ENCODE results near the gene WNT4. TPM values are rescaled to one million over a fixed set of nuclear protein-coding genes. Genes with fewer than 3 reads are reported as not detected.
A peak's percentile ranks its signal among the peaks of the same experiment; 100 is the strongest.

Gene WNT4
- total and polyA plus RNA-seq, 11 donors, result 0.04 to 0.38 (median 0.08) TPM; not detected in 3

DNA sequence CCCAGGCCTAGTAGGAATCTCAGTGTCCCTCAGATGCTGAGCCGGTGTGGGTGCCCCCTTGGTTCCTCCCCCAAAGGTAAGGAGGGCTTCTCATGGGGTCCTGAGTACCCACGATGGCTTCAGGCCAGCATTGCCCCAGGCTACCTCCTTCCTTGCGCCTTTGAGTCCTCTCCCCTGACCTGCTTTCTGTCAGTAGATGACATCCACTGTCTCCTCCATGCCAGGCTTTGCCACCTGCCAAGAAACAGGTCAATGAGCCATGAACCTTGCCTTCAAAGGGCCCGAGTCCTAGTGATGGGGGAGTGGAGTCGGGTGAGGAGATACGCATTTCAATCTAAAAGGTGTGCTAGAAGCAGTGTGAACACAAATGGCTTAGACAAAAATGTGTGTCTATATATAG lies 15.6 kb downstream of the WNT4 start:
- 87 to 88% (median 88%) methylated on average over 5 to 6 of the region's 6 CpGs for WGBS, 4 donors
- intact Hi-C loops (cut with DNase I), result no loop called here
- TF ChIP-seq, protein P1, sequence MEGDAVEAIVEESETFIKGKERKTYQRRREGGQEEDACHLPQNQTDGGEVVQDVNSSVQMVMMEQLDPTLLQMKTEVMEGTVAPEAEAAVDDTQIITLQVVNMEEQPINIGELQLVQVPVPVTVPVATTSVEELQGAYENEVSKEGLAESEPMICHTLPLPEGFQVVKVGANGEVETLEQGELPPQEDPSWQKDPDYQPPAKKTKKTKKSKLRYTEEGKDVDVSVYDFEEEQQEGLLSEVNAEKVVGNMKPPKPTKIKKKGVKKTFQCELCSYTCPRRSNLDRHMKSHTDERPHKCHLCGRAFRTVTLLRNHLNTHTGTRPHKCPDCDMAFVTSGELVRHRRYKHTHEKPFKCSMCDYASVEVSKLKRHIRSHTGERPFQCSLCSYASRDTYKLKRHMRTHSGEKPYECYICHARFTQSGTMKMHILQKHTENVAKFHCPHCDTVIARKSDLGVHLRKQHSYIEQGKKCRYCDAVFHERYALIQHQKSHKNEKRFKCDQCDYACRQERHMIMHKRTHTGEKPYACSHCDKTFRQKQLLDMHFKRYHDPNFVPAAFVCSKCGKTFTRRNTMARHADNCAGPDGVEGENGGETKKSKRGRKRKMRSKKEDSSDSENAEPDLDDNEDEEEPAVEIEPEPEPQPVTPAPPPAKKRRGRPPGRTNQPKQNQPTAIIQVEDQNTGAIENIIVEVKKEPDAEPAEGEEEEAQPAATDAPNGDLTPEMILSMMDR (IDR thresholded peaks at IDR 0.05), result no peak
- no peak for TF ChIP-seq POLR2A (IDR thresholded peaks at IDR 0.05)
- H3K27ac ChIP-seq, result no peak overlapping the region
- no peaks in the 10 kb centered on the region for H3K9me3 ChIP-seq
- DNase-seq (no peak), ATAC-seq (no peak)
- peaks cover 0 to 5% (median 0%) of the 10 kb centered on the region in 12 donors for H3K4me1 ChIP-seq
- H3K27me3 ChIP-seq, result peaks cover 0 to 6% (median 0%) of the 10 kb centered on the region in 9 donors
- no peaks in the 10 kb centered on the region for H3K36me3 ChIP-seq
- no peak overlapping the region for H3K4me3 ChIP-seq

DNA sequence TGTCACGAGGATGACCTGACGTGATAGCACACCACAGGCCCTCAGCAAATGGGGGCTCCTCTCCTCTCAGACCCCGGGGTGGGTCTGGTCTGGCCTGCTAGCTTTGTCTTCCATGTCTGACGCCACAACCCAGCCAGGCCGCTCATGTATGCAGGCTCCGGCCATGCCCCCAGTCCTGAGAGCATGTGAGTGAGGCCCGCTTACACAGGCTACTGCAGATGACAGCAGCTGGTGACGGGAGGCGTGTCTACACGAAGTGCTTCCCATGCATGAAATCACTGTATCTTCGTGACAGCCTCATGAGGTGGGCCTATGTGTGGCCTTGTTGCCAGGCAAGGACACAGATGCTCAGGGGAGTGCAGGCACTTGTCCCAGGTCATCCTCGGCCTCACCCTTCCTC lies 16.4 kb downstream of the WNT4 start:
- Histone ChIP-seq H3K27me3 (peaks cover 0 to 2% (median 0%) of the 10 kb centered on the region in 9 donors), H3K4me3 (no peak overlapping the region), H3K9me3 (no peaks in the 10 kb centered on the region), H3K36me3 (no peaks in the 10 kb centered on the region), H3K27ac (no peak overlapping the region), H3K4me1 (peaks cover 0 to 10% (median 0%) of the 10 kb centered on the region in 12 donors)
- no peak for TF ChIP-seq POLR2A (IDR thresholded peaks at IDR 0.05)
- TF ChIP-seq, protein P1 (IDR thresholded peaks at IDR 0.05), result no peak
- 77 to 88% (median 83%) methylated on average over 4 to 12 of the region's 12 CpGs for WGBS, 4 donors
- DNase-seq, result peak in 1 of 5 donors; percentile 48
- intact Hi-C loops (cut with DNase I), result no loop called here
- no peak for ATAC-seq

DNA sequence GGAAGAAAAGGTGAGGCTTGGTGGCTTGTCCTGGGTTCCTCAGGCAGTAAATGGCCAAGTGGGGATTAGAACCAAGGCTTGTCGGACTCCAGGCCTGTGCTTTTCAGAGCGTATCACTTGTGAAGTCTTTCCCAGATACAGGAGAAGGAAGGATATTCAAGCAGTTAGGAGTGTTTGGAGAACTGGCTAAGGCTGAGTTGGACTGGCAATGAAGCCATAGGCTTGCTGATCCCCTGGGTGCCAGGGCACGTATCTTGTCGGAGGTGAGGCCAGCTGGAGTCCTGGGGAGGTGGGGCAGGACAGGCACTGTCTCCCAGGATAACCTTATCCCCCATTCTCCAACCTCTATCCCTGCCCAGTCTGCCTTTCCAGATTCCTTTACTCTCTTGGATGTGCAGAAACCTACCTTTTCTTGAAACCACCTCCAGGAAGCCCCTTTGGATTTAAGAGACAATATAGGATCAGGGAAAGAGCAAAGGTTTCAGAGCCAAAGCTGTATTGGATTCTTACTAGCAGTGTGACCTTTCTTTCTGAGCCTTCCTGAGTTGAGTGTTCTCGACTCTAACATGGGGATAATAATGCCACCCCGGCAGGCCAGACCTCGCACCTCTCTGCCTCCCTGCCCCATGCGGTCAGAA lies 18.2 kb downstream of the WNT4 start:
- Histone ChIP-seq H3K4me1 (peaks cover 0 to 11% (median 0%) of the 10 kb centered on the region in 12 donors), H3K36me3 (peaks cover 0 to 9% (median 5%) of the 10 kb centered on the region in 9 donors), H3K9me3 (no peaks in the 10 kb centered on the region), H3K27me3 (no peaks in the 10 kb centered on the region), H3K4me3 (no peak overlapping the region), H3K27ac (no peak overlapping the region)
- ATAC-seq (no peak), DNase-seq (peak in 2 of 5 donors; percentile 7 to 13)
- 87 to 93% (median 93%) methylated on average over 8 of the region's 8 CpGs for WGBS, 4 donors
- TF ChIP-seq, protein P1 (IDR thresholded peaks at IDR 0.05), result no peak
- TF ChIP-seq POLR2A (IDR thresholded peaks at IDR 0.05), result no peak
- intact Hi-C loops (cut with DNase I), result no loop called here

DNA sequence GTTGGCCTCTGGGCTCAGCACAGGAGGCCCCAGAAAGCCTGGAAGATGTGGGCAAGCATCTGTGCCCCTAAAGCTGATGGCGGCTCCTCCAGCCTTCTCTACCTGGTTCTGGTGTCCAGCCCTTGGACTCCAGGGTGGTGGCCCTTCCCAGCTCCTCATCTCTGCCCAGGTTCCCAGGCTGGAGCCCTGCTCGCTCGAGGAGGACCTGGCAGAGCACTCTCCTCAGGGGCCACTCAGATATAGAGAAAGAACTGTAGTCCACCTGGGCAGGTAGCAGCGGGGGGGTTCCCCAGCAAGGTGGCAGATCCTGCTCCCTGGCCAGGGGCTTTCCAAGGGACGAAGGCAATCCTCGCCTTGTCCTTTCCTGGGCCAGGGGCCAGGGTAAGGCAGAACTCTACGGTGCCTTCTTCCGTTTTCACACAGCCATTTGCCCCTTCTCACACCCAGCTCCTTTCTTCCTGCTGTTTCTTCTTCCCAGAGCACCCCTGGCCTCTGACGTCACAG lies 18.9 kb downstream of the WNT4 start:
- Histone ChIP-seq H3K27me3 (no peaks in the 10 kb centered on the region), H3K36me3 (peaks cover 0 to 14% (median 9%) of the 10 kb centered on the region in 9 donors), H3K4me3 (no peak overlapping the region), H3K4me1 (peaks cover 0 to 11% (median 0%) of the 10 kb centered on the region in 12 donors), H3K9me3 (no peaks in the 10 kb centered on the region), H3K27ac (no peak overlapping the region)
- WGBS, 4 donors, result 86 to 90% (median 88%) methylated on average over 6 to 9 of the region's 9 CpGs
- ATAC-seq, result no peak
- intact Hi-C loops (cut with DNase I), result no loop called here
- TF ChIP-seq, protein P1 (IDR thresholded peaks at IDR 0.05), result no peak
- no peak for TF ChIP-seq POLR2A (IDR thresholded peaks at IDR 0.05)
- peak in 1 of 5 donors; percentile 18 for DNase-seq

Measured in heart left ventricle (tissue), 16 donors.